22Rv1 (cell line): Measurements from ENCODE around the gene UBASH3A.

ENCODE experiments used
- ZFX ChIP-seq: fragments of 450-650 bp; IDR thresholded peaks from 2 replicates; pipeline ENCODE4 v1.6.1; 2017; ENCODE audit warnings: antibody characterized with exemption, borderline replicate concordance
- TF ChIP-seq, protein P1 (sequence below): fragments of 450-650 bp; IDR thresholded peaks from 2 replicates; pipeline ENCODE4 v1.5.1; 2017; ENCODE audit warnings: mild to moderate bottlenecking

DNA sequence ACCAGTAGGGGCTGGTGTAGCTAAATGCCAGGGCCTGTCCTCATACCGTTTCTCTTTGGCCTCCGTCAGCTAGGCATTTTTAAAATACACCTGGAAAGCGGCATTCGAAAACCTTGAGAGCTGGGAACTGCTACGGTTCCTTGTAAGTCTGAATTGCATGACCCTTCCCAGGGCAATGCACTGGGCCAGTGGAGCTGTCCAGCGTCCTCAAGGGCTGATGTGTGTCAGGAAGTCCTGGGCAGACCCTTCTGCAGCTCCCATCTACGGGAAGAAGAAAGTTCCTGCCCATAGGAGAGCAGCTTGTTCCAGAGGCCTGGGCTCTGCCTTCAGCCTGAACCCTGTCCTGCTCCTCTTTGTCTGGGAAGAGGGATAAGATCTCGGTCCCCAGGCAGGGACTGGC lies 34.1 kb downstream of the UBASH3A start:
- TF ChIP-seq, protein P1, sequence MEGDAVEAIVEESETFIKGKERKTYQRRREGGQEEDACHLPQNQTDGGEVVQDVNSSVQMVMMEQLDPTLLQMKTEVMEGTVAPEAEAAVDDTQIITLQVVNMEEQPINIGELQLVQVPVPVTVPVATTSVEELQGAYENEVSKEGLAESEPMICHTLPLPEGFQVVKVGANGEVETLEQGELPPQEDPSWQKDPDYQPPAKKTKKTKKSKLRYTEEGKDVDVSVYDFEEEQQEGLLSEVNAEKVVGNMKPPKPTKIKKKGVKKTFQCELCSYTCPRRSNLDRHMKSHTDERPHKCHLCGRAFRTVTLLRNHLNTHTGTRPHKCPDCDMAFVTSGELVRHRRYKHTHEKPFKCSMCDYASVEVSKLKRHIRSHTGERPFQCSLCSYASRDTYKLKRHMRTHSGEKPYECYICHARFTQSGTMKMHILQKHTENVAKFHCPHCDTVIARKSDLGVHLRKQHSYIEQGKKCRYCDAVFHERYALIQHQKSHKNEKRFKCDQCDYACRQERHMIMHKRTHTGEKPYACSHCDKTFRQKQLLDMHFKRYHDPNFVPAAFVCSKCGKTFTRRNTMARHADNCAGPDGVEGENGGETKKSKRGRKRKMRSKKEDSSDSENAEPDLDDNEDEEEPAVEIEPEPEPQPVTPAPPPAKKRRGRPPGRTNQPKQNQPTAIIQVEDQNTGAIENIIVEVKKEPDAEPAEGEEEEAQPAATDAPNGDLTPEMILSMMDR, result no peak
- no peak for TF ChIP-seq ZFX
